Fibroblast of skin of right biceps (primary cell): Measurements from ENCODE around the gene C2CD2.

Experiments
- DNase-seq: peaks from one replicate; pipeline ENCODE4 v3.0.0-alpha.2; 2013

C2CD2 gene

DNA sequence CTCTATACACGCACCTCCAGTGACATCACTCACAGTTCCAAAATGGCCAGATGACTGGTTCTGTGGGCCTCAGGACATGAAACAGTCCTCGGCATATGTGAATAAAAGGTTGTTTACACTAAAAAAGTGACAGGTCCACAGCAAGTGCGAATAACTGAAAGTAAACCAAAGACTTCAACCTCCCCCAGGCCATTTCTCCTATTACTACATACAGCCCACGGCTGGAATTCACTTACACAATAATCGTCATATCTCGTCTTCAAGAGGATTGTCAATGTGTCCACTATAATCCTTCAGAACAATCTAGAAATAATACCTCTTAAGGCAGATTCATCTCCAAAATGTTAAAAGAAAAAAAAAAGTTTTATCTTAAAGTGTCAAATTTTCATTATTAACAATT, 72.8 kb downstream of the C2CD2 start:
- DNase-seq, result no peak

DNA sequence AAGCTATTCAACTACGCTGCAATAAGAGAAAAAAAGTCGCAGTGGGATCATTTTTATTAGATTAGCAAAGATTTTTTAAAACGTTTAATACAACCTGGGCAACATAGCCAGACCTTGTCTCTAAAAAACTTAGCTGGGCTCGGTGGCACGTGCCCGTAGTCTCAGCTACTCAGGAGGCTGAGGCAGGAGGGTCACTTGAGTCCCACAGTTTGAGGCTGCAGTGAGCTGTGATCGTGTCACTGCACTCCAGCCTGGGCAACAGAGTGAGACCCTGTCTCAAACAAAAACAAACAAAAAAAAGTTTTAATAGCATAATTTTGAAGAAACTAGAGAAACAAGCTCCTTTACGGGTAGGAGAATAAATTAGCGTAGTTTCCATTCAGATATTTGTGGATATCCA, 73.7 kb downstream of the C2CD2 start:
- DNase-seq, result no peak

DNA sequence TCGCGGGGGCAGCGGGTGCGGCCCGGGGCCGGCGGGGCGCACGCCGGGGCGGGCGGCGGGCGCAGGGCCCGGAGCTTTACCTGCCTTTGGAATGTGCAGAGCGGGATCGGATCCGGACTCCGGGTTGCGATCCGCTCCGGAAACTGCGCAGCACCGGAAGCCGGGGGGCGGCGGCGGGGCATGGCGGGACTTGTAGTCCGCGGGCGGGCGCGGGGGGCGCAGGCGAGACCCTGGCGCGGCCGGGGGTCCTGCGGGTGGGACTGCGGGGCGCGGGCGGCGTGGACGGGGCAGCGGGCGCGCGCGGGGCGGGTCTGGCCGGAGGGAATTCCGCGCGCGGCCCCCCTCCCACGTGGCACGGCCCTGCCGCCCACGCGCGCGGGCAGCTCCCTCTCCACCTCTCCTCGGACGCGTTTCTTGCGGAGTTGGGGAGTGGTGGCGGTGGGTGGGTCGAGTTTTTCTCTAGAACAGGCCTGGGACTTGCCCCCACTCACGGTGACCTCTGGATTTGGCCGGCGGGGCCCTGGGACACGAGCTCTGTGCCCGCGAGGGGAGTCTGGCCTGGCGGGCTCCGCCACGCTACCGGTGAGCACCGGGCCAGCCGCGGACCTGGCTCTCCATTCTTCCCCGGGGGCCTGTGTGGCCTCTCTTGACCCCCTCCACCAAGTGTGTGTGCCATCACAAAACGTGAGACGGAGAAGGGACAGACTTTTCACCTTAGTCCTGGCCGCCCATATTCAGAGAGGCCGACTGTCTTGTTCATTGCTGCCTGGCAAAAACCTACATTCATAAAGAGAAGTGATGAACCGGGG, 74.4 kb downstream of the C2CD2 start, which contains the start of gene PRDM15:
Gene PRDM15 (minus strand): TSS at position 155 of the 809 bp plus-strand sequence. CDS start 18,981 bp downstream, outside the sequence.
- DNase-seq, result peak; percentile 90

DNA sequence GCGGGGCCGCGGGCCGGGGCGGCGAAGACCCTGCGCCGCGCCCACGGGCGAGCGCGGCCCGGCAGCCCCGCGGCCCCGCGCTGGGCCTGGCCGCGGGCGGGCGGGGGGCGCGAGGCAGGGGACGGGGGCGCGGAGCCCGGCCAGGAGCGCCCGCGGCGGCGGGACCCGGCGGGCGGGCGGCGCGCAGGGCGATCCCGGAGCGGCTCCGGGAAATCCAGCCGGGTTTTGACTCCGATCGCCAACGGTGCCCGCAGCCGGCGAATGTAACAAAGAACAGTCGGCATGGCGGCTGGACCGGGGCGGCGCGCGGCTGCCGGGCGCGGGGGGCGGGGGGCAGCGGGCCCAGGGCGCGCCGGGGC, 75.0 kb downstream of the C2CD2 start:
- peak; percentile 90 for DNase-seq

DNA sequence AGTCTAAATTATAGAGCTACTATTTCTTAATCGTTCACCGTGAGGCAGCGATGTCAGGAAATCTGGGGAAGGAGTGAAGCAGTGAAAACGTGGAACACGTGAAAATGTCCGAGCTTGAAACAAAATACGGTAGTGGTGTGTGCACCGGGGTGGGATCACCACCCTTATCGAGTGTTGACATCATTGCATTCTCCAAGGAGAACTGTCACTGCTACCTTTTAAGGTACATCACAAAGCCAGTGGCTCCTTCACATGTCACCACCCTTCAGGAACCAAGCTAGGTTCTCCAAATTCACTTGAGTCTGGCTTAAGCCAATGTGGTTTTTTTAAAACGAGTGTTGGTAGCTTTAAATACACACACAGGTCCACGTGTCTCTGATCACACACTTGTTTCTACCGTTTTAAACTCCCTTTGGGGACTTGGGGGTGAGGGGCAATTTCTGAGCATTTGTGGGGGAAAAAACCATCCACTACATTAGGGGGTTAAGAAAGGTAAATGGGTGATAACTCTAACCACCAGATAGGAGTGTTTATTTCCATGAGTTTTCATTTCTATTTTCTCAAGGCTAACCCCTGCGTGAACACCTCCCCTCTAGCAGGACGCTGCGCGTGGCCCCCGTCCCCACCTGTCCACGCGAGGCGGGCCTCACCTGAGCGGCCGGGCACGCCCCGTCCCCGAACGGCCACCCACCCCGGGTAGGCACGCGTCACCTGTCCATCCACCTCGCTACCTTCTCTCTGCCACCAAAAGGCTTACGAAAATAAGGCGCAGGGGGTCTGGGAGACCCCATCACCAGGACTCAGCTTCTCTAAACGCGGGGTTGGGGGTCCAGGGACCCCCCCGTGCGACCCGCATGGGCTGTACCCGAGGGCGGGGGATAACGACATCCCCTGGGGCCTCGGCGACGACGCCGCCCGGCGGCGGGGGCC, 75.7 kb downstream of the C2CD2 start:
- DNase-seq, result peak; percentile 47

DNA sequence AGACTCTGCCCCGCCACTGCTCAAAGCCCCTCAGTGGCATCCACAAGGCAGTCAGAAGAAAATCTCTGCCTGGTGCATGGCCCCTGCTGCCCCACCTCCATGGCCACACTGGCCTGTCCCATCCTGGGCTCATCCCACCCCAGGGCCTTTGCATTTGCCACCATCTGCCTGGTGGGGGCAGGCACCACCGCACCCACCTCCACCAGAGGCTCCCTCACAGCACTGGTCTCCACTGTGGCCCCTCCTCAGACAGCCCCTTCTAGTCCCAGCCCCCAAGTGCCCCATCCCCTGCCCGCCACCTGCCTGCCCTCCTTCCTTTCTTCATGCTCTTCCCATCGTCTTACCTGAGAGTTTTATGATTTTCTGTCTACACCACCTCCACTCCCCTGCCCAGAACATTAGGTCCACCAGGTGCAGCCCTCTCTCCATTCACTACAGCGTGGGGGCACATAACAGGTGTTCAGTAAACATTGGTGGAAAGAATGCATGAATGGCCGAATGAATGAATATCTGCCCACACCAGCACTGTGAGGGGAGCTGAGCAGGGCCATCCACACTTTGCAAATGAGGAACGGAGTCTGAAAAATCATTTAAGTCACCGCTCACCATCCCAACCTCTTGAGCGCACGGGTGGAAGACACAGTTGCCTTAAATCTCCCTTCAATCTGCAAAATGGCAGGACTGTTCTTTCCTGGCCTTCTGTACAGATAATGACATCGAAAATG, 76.7 kb downstream of the C2CD2 start:
- DNase-seq, result no peak

DNA sequence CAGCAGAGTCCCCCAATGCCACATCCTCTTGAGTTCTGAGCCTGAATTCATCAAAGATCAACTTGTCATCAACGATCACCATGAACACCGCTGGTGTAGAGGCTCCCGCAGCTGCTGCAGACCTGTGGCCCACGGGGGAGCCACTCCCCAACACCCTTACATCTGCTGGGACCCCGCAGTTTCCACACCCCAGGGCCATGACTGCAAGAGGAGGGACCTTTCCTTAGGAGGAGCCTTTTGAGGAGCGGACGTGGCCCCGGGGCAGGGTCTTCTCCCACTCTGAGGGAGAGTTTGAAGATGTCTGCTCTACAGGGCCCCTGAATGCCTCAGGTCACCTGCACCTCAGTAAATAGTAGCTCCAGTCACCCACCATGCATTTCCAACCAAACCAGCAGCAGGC, 77.4 kb downstream of the C2CD2 start:
- no peak for DNase-seq

DNA sequence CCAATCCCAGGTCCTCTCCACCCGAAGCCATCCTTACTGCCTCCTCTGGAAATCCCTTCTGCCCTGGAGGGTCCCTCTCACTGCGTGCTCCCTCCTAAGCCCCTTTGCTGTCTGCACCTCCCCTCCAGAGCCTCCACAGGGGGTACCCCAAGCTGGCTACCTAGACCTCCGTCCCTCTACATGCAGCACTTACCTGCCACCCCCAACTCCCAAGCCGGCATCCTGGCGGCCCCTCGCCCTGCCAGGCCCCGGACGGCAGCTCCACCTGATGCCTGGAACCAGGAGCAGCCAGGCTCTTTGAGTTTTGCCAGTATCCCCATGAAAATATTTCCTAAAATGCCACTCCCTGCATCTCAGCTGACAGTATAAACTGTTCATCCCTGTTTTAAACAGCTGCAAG, 78.7 kb downstream of the C2CD2 start:
- DNase-seq, result no peak

DNA sequence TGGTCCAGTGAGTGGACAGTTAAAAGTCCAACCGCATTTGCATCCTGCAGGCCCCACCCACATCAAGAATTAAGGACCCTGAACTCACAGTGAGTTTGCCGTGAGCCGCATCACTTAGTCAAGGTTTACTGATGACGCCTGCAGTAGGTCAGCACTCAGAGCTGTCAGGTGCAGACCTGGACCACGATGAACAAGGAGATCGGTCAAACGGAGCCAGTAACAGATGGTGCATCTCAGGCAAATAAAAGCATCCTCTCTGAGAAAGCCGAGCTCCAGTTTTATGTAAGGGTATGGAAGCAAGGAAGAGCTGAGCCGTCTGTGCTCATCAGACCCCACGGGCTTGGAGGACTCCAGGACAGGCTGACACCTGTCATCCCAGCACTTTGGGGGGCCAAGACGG, 79.2 kb downstream of the C2CD2 start:
- DNase-seq, result no peak

DNA sequence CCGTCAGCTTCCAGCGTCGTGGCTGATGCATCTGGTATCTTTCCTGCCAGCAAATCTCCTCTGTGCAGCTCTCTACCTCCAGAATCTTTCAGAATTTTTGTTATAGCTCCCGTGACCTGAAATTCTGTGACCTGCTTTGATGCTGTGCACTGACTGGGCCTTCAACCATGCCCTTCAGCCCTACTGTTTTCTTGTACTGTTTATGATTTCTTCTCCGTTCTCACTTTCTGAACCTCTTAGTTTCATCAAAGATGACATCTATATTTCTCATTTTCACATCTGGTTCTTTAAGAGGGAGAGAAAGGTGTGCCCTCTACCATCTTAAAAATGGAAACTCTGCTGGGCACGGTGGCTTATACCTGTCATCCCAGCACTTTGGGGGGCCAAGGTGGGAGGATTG, 80.4 kb downstream of the C2CD2 start:
- DNase-seq, result no peak

DNA sequence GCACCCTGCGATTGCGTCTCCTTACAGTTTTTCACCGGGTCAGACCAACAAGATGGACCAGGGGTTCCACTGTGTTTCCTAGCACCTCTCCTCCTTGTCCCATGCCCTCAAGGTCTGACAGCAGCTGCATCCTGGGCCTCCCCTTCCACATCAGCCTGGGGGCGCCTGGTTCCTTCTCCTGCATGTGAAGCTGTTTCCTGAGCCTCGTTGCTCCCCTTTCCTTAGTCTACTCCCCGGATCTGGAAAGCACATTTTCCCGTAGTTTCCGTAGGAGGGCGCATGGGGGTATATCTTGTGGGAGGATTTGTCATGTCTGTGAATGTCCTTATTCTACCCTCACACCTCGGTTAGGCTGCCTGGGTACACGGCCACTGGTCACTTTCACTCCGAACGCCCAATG, 80.8 kb downstream of the C2CD2 start:
- DNase-seq, result peak; percentile 26

DNA sequence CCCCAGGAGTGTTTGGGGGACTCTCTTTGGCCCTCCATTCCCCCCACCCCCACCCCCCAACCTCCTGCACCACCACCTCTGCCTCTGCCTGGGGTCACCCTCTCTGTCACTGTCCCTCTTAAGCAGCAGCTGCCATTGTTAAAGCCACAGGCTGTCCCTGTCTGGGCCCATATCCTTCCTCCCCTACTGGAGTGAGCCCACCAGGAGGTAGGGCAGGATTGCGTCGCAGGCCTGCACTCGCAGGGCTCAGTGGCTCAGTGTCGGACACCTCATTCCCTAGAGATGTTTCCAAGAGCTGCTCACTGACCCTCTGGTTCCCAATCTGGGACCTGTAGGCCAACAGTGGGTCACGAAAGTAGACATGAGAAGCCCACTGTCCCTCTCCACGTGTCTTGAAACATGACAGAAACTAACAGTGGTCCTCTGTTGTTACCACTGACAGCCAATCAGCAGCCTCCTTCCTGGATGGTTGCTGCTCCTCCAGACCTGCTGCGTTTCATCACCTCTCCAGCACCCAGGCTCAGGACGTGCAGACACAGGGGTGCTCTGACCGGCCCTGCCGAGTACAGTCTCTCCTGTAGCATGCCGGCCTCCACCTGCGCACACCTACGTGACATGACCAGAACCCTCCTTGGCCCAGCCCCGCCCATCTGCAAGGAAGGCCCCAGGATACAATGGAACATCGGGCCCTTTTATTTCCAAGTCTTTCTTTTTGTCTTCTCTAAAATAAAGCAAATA, 82.4 kb downstream of the C2CD2 start:
- no peak for DNase-seq

DNA sequence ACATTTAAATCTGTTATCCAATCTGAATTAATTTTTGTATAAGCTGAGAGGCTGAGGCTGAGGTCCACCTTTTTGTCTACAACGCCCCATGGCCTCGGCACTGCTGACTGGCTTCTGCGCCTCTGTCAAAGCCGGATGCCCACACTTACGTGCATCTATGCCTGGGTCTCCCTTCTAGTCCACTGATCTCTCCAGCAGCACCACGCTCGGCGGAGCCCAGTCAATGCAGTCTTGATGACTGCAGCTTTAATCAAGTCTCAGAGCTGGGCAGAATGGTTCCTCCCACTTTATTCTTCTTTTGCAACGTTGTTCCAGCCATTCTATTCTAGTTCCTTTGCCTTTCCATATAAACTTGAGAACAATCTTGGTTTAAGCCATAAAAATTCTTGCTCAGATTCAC, 84.0 kb downstream of the C2CD2 start:
- DNase-seq, result no peak

DNA sequence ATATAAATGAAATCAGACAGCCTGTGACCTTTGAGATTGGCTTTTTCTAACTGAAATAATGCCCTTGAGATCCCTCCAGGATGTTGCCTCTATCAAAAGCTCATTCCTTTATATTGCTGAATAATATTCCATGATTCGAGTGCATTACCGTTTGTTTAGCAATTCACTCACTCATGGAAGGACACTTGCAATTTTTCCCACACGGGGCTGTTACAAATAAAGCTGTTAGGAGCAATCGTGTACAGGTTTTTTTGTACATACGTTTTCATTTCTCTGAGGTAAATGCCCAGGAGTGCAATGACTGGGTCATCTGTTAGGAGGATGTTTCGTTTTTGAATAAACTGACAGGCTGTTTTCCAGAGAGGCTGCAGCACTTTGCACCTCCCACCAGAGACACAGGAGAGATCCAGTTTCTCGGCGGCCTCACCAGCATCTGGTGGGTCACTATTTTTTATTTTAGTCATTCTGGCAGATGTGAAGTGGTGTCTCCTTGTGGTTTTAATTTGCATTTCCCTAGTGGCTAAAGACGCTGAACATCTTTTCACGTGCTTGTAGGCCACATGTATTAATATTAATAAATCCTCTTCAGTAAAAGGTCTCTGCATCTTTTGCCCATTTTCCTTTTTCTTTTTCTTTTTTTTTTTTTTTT, 85.6 kb downstream of the C2CD2 start:
- peak; percentile 53 for DNase-seq

DNA sequence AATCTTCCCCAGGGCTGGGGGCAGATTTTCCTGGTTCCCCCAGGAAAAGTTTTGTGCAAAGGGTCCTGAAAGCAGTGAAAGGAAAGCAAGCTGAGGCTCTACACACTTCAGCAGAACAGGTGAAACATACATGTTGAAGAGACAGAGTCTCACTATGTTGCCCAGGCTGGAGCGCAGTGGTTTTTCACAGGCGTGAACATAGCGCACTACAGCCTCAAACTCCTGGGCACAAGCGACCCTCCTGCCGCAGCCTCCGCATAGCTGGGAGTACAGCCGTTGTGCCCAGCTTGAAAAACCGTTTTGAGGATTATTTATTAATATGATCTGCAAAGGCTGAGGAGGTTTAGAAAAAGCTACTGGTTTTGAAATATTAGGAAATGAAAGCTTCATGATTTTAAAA, 86.5 kb downstream of the C2CD2 start:
- no peak for DNase-seq

DNA sequence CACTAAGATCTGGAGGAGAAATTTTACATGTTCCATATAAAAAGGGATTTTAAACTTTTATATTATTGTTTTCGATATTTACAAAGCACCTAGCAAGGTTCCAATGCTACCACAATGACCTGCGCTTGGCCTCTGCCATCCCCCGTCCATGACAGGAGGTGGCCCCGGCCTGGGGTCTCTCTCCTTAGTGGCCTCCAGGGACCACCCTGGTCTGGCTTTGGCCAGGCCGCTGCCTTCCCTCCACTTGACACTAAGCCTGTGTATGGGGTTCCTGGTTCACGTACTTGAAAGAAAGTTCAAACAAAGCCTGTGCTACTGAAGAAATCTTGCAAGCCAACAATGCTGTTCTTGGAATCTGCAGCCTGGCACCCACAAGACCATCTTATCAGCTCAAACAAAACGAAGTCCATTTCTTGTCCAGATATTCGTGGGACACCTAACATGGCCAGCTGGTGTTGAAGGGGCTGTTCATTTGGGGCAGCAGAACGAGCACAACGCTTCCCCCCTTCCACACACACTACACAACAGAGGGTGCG, 87.5 kb downstream of the C2CD2 start:
- no peak for DNase-seq

DNA sequence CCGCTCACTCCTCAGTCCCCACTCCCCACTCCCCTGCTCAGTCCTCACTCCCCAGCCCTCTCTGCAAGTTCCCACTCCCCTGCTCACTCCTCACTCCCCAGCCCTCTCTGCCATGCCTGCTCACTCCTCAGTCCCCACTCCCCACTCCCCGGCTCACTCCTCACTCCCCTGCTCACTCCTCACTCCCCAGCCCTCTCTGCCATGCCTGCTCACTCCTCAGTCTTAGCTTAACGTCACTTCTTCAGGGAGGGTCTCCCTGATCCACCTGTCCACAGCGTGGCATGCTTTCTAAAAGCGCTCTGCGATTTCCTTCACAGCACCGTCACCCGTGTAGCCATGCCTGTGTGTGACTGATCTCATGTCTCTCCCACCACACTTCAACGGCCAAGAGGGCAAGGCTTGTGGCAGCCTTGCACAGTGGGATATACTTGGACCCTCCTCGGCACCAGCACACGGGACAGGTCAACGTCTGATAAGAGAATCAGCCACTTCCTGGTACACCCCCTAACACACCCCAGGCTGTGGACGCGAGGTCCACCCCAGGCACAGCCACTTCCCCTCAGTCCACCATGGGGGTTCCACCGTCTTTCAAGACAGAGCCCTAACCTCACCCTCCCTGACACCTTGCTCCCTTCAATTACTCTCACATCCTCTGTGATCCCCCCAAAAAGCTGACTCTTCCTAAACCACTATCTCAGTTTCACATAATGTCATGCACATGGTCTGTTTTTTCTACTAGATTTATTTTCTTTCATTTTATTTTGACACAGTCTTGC, 88.6 kb downstream of the C2CD2 start:
- no peak for DNase-seq

DNA sequence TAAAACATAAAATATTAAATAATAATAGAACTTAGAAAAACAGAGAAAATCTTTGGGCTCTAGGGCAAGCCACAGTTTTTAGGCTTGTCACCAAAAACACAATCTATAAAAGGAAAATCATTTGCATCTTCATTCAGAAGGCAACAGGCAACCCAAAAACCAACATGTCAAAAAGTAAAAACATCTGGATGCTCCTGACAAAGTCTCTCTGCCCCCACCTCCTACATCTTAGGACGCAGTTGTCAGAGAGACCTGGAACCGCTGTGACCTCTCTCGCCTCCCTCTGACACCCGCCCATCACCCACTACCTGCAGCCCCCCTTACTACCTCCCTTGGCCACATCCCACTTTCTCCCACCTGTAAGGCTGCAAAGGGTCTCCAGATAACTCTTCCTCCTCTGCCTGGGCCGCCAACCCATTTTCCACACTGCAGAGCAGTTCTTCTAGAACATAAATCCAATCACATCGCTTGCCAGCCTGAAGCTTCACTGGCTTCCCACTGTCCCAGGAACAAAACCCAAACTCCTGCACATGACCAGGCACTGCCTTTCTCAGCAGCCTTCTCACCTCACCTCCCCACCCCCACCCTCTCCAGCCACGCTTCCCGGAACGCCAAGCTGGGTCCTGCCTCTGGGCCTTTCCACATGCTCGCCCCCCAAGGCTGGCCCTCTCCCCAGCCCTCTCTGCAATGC, 89.4 kb downstream of the C2CD2 start:
- DNase-seq, result no peak

DNA sequence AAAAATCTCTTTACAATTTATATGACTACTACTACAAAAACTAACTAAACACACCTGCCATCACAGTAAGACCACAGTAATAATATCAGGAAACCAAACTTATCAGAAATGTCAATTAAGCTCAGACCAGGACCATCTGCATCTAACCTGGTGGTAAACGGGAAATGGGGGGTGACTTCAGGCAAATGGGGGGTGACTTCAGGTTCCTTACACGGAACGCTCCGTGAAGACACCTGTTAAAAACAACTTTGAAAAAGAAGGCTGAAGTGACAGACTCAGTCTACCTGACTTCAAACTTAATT, 90.4 kb downstream of the C2CD2 start:
- no peak for DNase-seq

DNA sequence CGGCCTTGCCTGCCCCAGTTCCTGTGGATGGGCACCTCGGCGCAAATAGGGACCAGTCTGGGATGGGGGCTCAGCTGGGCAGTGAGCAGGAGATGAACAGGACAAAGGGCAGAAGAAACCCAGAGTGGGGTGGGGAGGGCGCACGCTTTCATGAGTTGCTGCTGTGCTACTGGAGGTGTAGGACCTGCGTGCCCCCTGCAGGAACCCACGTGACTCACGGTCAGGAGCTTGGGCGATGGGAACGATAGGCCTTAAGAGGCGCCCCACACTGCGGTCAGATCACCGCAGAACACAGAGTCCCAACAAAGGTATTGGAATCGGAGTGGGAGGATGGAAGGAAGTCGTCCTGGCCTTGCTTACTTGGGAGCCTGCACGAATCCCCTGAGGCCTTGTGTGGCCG, 91.8 kb downstream of the C2CD2 start:
- DNase-seq, result no peak

DNA sequence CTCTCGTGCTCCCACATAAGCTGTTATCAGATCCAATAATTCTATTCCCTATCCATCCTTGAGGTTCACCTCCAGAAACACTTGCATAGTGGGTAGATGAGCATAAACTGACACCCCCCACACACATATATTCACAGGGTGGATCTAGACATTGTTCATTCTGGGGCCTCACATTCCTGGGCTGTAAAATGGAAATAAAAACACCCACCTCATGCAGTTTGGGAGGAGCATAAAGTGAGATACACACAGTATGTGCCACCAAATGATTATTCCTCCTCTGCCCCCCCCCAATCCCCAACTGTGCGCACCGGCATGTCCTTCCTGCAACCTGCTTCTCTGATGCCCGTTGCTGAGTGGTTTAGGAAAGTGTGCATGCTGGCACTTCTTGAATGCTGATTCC, 92.6 kb downstream of the C2CD2 start:
- DNase-seq, result no peak
